GM23248 (cell line): ENCODE data around the gene YEATS2.

ENCODE experiments used
- EZH2 ChIP-seq: fragments of 200-600 bp; sonication (generic); IDR thresholded peaks from 2 replicates; pipeline ENCODE4 v1.6.1; 2018; ENCODE audit warnings: antibody characterized with exemption, mild to moderate bottlenecking; ENCODE audit not compliant: insufficient read depth, poor library complexity, severe bottlenecking
- EZH2phosphoT487 ChIP-seq: fragments of 200-600 bp; sonication (generic); IDR thresholded peaks from 2 replicates; pipeline ENCODE4 v1.6.1; 2018; ENCODE audit warnings: antibody characterized with exemption, moderate library complexity, mild to moderate bottlenecking, low read depth; ENCODE audit not compliant: insufficient read depth

DNA sequence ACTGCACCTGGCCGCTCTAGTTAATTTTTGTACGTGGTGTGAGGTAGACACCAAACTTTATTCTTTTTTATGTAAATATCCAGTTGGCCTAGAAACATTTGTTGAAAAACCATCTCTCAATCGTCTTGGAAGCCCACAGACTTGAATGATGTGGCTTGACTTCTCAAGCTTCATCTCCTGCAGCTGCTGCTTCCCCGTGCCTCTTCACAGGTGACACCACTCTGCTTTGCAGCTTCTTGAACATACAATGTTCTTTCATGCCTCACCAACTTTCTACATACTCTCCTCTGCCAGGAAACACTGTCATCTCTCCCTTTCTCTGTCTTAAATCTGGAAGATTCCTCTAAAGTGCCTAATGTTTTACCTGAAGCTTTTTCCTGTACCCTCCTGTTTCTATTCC lies 92.2 kb downstream of the YEATS2 start:
- TF ChIP-seq EZH2 = no peak
- no peak for TF ChIP-seq EZH2phosphoT487
